ENCODE results near the gene RDH14.

The RDH14 gene

GRCh38 chr2:18546567-18546966 is 13.9 kb downstream of the RDH14 start:
- Histone ChIP-seq H3K27ac (ENCODE audit: low read depth, low read length) (no peak overlapping the region), H3K4me1 (ENCODE audit: control insufficient read depth, insufficient read depth, low read length) (peaks cover 3% of the 10 kb centered on the region; the same call in 1 of the 2 replicates), H3K36me3 (ENCODE audit: control insufficient read depth, insufficient read depth, low read length) (no peaks in the 10 kb centered on the region), H3K27me3 (ENCODE audit: control insufficient read depth, insufficient read depth, low read length) (no peaks in the 10 kb centered on the region), H3K9ac (ENCODE audit: low read length) (no peak overlapping the region), H3K9me3 (ENCODE audit: control insufficient read depth, insufficient read depth, low read depth, low read length) (no peaks in the 10 kb centered on the region), H3K4me3 (ENCODE audit: low read depth, low read length) (no peak overlapping the region)

GRCh38 chr2:18545384-18545783 is 15.1 kb downstream of the RDH14 start:
- Histone ChIP-seq H3K9ac (ENCODE audit: low read length) (no peak overlapping the region), H3K9me3 (ENCODE audit: control insufficient read depth, insufficient read depth, low read depth, low read length) (no peaks in the 10 kb centered on the region), H3K27me3 (ENCODE audit: control insufficient read depth, insufficient read depth, low read length) (no peaks in the 10 kb centered on the region), H3K27ac (ENCODE audit: low read depth, low read length) (no peak overlapping the region), H3K4me3 (ENCODE audit: low read depth, low read length) (no peak overlapping the region), H3K36me3 (ENCODE audit: control insufficient read depth, insufficient read depth, low read length) (no peaks in the 10 kb centered on the region), H3K4me1 (ENCODE audit: control insufficient read depth, insufficient read depth, low read length) (peaks cover 3% of the 10 kb centered on the region; the same call in 1 of the 2 replicates)

- no peak overlapping the region for H3K27ac ChIP-seq (ENCODE audit: low read depth, low read length)
- H3K27me3 ChIP-seq (ENCODE audit: control insufficient read depth, insufficient read depth, low read length), result no peaks in the 10 kb centered on the region
Observed at GRCh38 chr2:18544171-18544570, 16.3 kb downstream of the RDH14 start.

GRCh38 chr2:18540872-18541271 is 19.6 kb downstream of the RDH14 start:
- no peaks in the 10 kb centered on the region for H3K27me3 ChIP-seq (ENCODE audit: control insufficient read depth, insufficient read depth, low read length)
- no peak overlapping the region for H3K9ac ChIP-seq (ENCODE audit: low read length)
- no peak overlapping the region for H3K27ac ChIP-seq (ENCODE audit: low read depth, low read length)
- no peaks in the 10 kb centered on the region for H3K36me3 ChIP-seq (ENCODE audit: control insufficient read depth, insufficient read depth, low read length)
- no peak overlapping the region for H3K4me3 ChIP-seq (ENCODE audit: low read depth, low read length)
- no peaks in the 10 kb centered on the region for H3K9me3 ChIP-seq (ENCODE audit: control insufficient read depth, insufficient read depth, low read depth, low read length)
- H3K4me1 ChIP-seq (ENCODE audit: control insufficient read depth, insufficient read depth, low read length), result 0 out of 2 replicates have a peak, but pooled peaks cover 3% of the 10 kb centered on the region

More at GRCh38 chr2:18544171-18544570, 16.3 kb downstream of the RDH14 start:
- H3K4me3 ChIP-seq (ENCODE audit: low read depth, low read length), result no peak overlapping the region
- H3K36me3 ChIP-seq (ENCODE audit: control insufficient read depth, insufficient read depth, low read length), result no peaks in the 10 kb centered on the region
- H3K9ac ChIP-seq (ENCODE audit: low read length), result no peak overlapping the region
- H3K4me1 ChIP-seq (ENCODE audit: control insufficient read depth, insufficient read depth, low read length), result peaks cover 3% of the 10 kb centered on the region; the same call in 1 of the 2 replicates
- no peaks in the 10 kb centered on the region for H3K9me3 ChIP-seq (ENCODE audit: control insufficient read depth, insufficient read depth, low read depth, low read length)

GRCh38 chr2:18536697-18537096 is 23.8 kb downstream of the RDH14 start:
- no peak overlapping the region for H3K9ac ChIP-seq (ENCODE audit: low read length)
- no peak overlapping the region for H3K4me3 ChIP-seq (ENCODE audit: low read depth, low read length)
- no peaks in the 10 kb centered on the region for H3K4me1 ChIP-seq (ENCODE audit: control insufficient read depth, insufficient read depth, low read length)
- H3K27me3 ChIP-seq (ENCODE audit: control insufficient read depth, insufficient read depth, low read length), result no peaks in the 10 kb centered on the region
- no peak overlapping the region for H3K27ac ChIP-seq (ENCODE audit: low read depth, low read length)
- no peaks in the 10 kb centered on the region for H3K36me3 ChIP-seq (ENCODE audit: control insufficient read depth, insufficient read depth, low read length)
- H3K9me3 ChIP-seq (ENCODE audit: control insufficient read depth, insufficient read depth, low read depth, low read length), result no peaks in the 10 kb centered on the region

- no peaks in the 10 kb centered on the region for H3K27me3 ChIP-seq (ENCODE audit: control insufficient read depth, insufficient read depth, low read length)
- no peaks in the 10 kb centered on the region for H3K4me1 ChIP-seq (ENCODE audit: control insufficient read depth, insufficient read depth, low read length)
- H3K9ac ChIP-seq (ENCODE audit: low read length), result no peak overlapping the region
- H3K9me3 ChIP-seq (ENCODE audit: control insufficient read depth, insufficient read depth, low read depth, low read length), result no peaks in the 10 kb centered on the region
- no peaks in the 10 kb centered on the region for H3K36me3 ChIP-seq (ENCODE audit: control insufficient read depth, insufficient read depth, low read length)
- H3K27ac ChIP-seq (ENCODE audit: low read depth, low read length), result no peak overlapping the region
- no peak overlapping the region for H3K4me3 ChIP-seq (ENCODE audit: low read depth, low read length)
Observed at GRCh38 chr2:18536100-18536499, 24.4 kb downstream of the RDH14 start.

GRCh38 chr2:18531194-18531593 is 29.3 kb downstream of the RDH14 start:
- H3K27ac ChIP-seq (ENCODE audit: low read depth, low read length), result no peak overlapping the region
- no peaks in the 10 kb centered on the region for H3K9me3 ChIP-seq (ENCODE audit: control insufficient read depth, insufficient read depth, low read depth, low read length)
- H3K4me1 ChIP-seq (ENCODE audit: control insufficient read depth, insufficient read depth, low read length), result no peaks in the 10 kb centered on the region
- no peak overlapping the region for H3K4me3 ChIP-seq (ENCODE audit: low read depth, low read length)
- no peaks in the 10 kb centered on the region for H3K27me3 ChIP-seq (ENCODE audit: control insufficient read depth, insufficient read depth, low read length)
- H3K9ac ChIP-seq (ENCODE audit: low read length), result no peak overlapping the region
- H3K36me3 ChIP-seq (ENCODE audit: control insufficient read depth, insufficient read depth, low read length), result no peaks in the 10 kb centered on the region

GRCh38 chr2:18527822-18528221 is 32.6 kb downstream of the RDH14 start:
- H3K27me3 ChIP-seq (ENCODE audit: control insufficient read depth, insufficient read depth, low read length), result no peaks in the 10 kb centered on the region
- no peaks in the 10 kb centered on the region for H3K4me1 ChIP-seq (ENCODE audit: control insufficient read depth, insufficient read depth, low read length)
- no peak overlapping the region for H3K27ac ChIP-seq (ENCODE audit: low read depth, low read length)
- H3K9me3 ChIP-seq (ENCODE audit: control insufficient read depth, insufficient read depth, low read depth, low read length), result no peaks in the 10 kb centered on the region
- H3K9ac ChIP-seq (ENCODE audit: low read length), result no peak overlapping the region
- H3K36me3 ChIP-seq (ENCODE audit: control insufficient read depth, insufficient read depth, low read length), result no peaks in the 10 kb centered on the region
- no peak overlapping the region for H3K4me3 ChIP-seq (ENCODE audit: low read depth, low read length)

- Histone ChIP-seq H3K27ac (ENCODE audit: low read depth, low read length) (no peak overlapping the region), H3K9ac (ENCODE audit: low read length) (no peak overlapping the region), H3K4me1 (ENCODE audit: control insufficient read depth, insufficient read depth, low read length) (no peaks in the 10 kb centered on the region), H3K27me3 (ENCODE audit: control insufficient read depth, insufficient read depth, low read length) (no peaks in the 10 kb centered on the region), H3K9me3 (ENCODE audit: control insufficient read depth, insufficient read depth, low read depth, low read length) (no peaks in the 10 kb centered on the region), H3K4me3 (ENCODE audit: low read depth, low read length) (no peak overlapping the region), H3K36me3 (ENCODE audit: control insufficient read depth, insufficient read depth, low read length) (no peaks in the 10 kb centered on the region)
Observed at GRCh38 chr2:18527326-18527725, 33.1 kb downstream of the RDH14 start.

- Histone ChIP-seq H3K4me3 (ENCODE audit: low read depth, low read length) (no peak overlapping the region), H3K4me1 (ENCODE audit: control insufficient read depth, insufficient read depth, low read length) (no peaks in the 10 kb centered on the region), H3K27me3 (ENCODE audit: control insufficient read depth, insufficient read depth, low read length) (no peaks in the 10 kb centered on the region), H3K9me3 (ENCODE audit: control insufficient read depth, insufficient read depth, low read depth, low read length) (no peaks in the 10 kb centered on the region), H3K36me3 (ENCODE audit: control insufficient read depth, insufficient read depth, low read length) (no peaks in the 10 kb centered on the region), H3K27ac (ENCODE audit: low read depth, low read length) (no peak overlapping the region), H3K9ac (ENCODE audit: low read length) (no peak overlapping the region)
Observed at GRCh38 chr2:18526429-18526828, 34.0 kb downstream of the RDH14 start.

GRCh38 chr2:18525852-18526251 is 34.6 kb downstream of the RDH14 start:
- H3K27ac ChIP-seq (ENCODE audit: low read depth, low read length), result no peak overlapping the region
- peaks cover 4% of the 10 kb centered on the region for H3K4me1 ChIP-seq (ENCODE audit: control insufficient read depth, insufficient read depth, low read length)
- H3K9me3 ChIP-seq (ENCODE audit: control insufficient read depth, insufficient read depth, low read depth, low read length), result no peaks in the 10 kb centered on the region
- H3K27me3 ChIP-seq (ENCODE audit: control insufficient read depth, insufficient read depth, low read length), result no peaks in the 10 kb centered on the region
- no peak overlapping the region for H3K9ac ChIP-seq (ENCODE audit: low read length)
- H3K36me3 ChIP-seq (ENCODE audit: control insufficient read depth, insufficient read depth, low read length), result no peaks in the 10 kb centered on the region
- no peak overlapping the region for H3K4me3 ChIP-seq (ENCODE audit: low read depth, low read length)

GRCh38 chr2:18525236-18525635 is 35.2 kb downstream of the RDH14 start:
- Histone ChIP-seq H3K4me3 (ENCODE audit: low read depth, low read length) (no peak overlapping the region), H3K4me1 (ENCODE audit: control insufficient read depth, insufficient read depth, low read length) (peaks cover 9% of the 10 kb centered on the region), H3K36me3 (ENCODE audit: control insufficient read depth, insufficient read depth, low read length) (no peaks in the 10 kb centered on the region), H3K27ac (ENCODE audit: low read depth, low read length) (no peak overlapping the region), H3K9me3 (ENCODE audit: control insufficient read depth, insufficient read depth, low read depth, low read length) (no peaks in the 10 kb centered on the region), H3K27me3 (ENCODE audit: control insufficient read depth, insufficient read depth, low read length) (no peaks in the 10 kb centered on the region), H3K9ac (ENCODE audit: low read length) (no peak overlapping the region)
